Thyroid gland (tissue), 4 donors: ENCODE data around the gene CNDP2.

Experiments used
- POLR2A ChIP-seq, 2 donors: fragments of 450-650 bp; IDR thresholded peaks; one replicate each; pipeline ENCODE4 v1.6.1; 2017; ENCODE audit warnings: antibody characterized with exemption in 2 of 2, mild to moderate bottlenecking in 2 of 2, moderate library complexity in 1 of 2
- TF ChIP-seq, protein P1 (sequence below), 6 experiments: fragments of 200-600 bp in 3 of 6; fragments of 450-650 bp in 3 of 6; sonication (generic) in 3 of 6; IDR thresholded peaks; one replicate each; pipeline ENCODE4 v1.5.1; 2016 to 2019; ENCODE audit warnings: antibody characterized with exemption in 6 of 6, mild to moderate bottlenecking in 2 of 6, inconsistent platforms in 1 of 6, moderate library complexity in 1 of 6

DNA sequence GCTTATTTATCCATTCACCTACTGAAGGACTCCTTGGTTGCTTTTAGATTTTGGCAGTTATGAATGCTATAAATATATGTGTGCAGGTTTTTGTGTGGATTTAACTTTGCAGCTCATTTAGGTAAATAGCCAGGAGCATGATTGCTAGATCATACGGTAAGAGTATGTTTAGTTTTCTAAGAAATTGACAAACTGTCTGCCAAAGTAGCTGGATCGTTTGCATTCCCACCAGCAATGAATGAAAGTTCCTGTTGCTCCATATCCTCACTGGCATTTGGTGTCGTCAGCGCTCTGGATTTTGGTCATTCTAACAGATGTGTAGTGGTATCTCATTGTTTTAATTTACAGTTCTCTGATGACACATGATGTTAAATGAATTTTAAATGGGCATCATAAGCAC, 30.4 kb upstream of the CNDP2 start:
- no peak for TF ChIP-seq POLR2A (IDR thresholded peaks at IDR 0.05)
- TF ChIP-seq, protein P1, sequence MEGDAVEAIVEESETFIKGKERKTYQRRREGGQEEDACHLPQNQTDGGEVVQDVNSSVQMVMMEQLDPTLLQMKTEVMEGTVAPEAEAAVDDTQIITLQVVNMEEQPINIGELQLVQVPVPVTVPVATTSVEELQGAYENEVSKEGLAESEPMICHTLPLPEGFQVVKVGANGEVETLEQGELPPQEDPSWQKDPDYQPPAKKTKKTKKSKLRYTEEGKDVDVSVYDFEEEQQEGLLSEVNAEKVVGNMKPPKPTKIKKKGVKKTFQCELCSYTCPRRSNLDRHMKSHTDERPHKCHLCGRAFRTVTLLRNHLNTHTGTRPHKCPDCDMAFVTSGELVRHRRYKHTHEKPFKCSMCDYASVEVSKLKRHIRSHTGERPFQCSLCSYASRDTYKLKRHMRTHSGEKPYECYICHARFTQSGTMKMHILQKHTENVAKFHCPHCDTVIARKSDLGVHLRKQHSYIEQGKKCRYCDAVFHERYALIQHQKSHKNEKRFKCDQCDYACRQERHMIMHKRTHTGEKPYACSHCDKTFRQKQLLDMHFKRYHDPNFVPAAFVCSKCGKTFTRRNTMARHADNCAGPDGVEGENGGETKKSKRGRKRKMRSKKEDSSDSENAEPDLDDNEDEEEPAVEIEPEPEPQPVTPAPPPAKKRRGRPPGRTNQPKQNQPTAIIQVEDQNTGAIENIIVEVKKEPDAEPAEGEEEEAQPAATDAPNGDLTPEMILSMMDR (IDR thresholded peaks at IDR 0.05): no peak
